OCI-LY1 (cell line): ENCODE data around the gene MSRB3.

Experiments used
- CTCF ChIP-seq: fragments of 200-600 bp; sonication (generic), shearing (Covaris generic); IDR thresholded peaks from 2 replicates; pipeline ENCODE4 v1.5.1; 2017; ENCODE audit warnings: mild to moderate bottlenecking, antibody characterized with exemption, low read length, moderate library complexity, mixed read lengths
- EZH2 ChIP-seq: fragments of 200-600 bp; sonication (generic), shearing (Covaris generic); IDR thresholded peaks from 2 replicates; pipeline ENCODE4 v1.8.0; 2017; ENCODE audit warnings: borderline replicate concordance, mixed run types, mild to moderate bottlenecking, antibody characterized with exemption, low read length, moderate library complexity, mixed read lengths

GRCh38 chr12:65459545-65459944, 181.1 kb downstream of the MSRB3 start:
- TF ChIP-seq CTCF (no peak), EZH2 (no peak)
